ENCODE results near the gene TAF11.
A peak's percentile ranks its signal among the peaks of the same experiment; 100 is the strongest.
"Not testable (repeated sequence)": the region's sequence is repeated elsewhere in the genome, so short reads cannot be mapped to it uniquely, and the experiment has no call there.

The TAF11 gene

DNA sequence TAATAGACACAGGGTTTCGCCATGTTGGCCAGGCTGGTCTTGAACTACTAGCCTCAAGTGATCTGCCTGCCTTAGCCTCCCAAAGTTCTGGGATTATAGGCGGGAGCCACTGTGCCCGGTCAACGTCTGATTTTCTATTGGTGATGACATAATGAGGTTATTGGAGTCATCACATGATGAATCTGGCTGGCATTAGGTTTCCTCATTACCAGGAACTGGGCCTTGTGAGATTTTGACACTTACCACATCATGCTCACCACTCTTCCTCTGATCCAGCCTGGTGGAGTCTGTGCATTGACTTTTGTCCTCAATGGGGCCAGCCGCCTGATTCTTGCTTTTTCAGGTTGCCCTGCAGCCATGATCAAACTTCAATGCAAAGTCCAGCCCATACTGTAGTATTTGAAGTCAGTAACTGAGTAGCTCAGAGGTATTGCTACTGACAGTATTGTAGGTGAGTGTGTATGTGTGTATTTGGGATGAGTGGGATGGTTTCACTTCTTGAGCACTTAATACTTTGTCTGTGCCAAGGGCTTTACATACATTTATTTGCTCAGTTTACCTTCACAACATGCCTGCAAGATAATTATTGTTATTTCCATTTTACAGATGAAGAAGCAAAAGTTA lies 17.3 kb upstream of the TAF11 start:
- no peak for DNase-seq (ENCODE audit: low spot score)

DNA sequence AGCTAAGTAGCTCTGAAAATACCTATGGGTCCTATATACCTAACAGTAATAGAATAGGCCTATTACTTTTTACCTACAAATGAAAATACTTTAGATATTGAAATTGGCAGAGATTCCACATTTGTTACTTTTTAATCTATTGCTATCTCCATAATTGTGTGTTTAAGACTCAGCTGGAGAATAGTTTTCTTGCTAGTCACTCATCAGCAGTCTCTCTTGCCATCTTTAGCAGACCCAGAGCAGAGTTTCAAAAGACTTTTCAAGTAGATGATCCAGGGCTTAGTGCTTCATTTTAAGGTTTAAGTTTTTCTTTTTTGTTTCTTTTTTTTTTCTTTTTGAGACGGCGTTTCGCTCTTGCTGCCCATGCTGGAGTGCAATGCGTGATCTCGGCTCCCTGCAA lies 14.1 kb upstream of the TAF11 start:
- no peak for DNase-seq (ENCODE audit: low spot score)

GRCh38 chr6:34900321-34901031 lies 12.6 kb upstream of the TAF11 start:
- no peak for DNase-seq (ENCODE audit: low spot score)

DNA sequence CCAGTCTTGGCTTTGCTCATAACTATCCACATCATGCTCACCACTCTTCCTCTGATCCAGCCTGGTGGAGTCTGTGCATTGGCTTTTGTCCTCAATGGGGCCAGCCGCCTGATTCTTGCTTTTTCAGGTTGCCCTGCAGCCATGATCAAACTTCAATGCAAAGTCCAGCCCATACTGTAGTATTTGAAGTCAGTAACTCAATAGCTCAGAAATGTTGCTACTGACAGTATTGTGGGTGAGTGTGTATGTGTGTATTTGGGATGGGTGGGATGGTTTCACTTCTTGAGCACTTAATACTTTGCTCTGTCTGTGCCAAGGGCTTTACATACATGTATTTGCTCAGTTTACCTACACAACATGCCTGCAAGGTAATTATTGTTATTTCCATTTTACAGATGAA lies 11.9 kb upstream of the TAF11 start:
- not testable (repeated sequence) for DNase-seq (ENCODE audit: low spot score)

- DNase-seq (ENCODE audit: low spot score): no peak
Observed at GRCh38 chr6:34897716-34898115, 9.9 kb upstream of the TAF11 start.

DNA sequence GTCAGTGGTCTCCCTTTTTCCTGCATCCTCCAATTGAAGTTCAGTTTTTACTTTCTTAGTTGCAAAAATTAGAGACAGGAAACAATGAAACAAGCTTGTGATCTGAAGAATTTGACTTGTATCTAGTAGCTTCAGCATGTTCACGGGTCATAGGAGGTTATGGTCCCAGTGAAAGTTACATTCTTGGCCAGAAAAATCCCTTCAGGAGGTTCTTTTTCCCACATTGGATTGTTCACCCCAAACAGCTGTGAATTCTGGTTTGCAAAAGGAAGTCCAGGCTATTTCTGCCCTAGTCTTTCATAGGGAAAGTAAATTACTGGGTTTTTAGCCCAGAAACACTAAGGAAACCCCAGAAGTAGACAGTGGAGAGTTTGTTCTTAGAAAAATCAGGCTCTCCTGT lies 9.3 kb upstream of the TAF11 start:
- DNase-seq (ENCODE audit: low spot score): no peak

DNA sequence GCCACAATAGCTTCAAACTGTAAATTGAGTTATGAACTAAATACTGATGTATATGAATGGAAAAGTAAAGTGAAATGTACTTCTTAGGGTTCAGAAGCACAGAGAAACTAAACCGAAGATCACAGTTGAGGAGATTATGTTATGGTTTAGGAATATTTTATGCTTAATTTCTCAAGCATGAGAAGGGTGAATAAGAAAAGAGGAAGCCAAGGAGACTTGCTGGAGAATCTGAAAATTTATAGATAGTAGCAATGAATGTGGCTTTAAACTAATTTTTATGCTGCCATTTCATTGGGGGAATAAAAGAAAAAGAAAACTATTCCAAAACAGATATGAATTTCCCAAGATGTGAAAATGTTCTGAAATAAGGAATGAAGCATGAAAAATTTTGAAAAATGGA lies 6.9 kb upstream of the TAF11 start:
- DNase-seq (ENCODE audit: low spot score): no peak

DNA sequence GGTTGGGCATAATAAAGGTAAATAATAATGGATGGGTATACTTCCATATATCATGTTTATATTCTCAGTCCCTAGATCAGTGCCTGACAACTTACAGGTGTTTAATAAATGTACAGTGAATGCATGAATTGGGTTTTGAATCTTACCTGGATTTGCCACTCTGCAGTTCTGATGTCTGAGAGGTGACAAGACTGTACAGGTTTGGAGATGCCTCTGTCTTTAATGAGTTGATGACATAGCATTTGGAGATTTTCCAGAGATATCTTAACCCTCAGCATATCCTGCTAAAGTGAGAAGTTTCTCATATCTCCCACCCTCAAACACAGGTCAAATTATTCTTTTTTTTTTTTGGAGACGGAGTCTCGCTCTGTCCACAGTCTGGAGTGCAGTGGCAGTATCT lies 3.5 kb upstream of the TAF11 start:
- no peak for DNase-seq (ENCODE audit: low spot score)

DNA sequence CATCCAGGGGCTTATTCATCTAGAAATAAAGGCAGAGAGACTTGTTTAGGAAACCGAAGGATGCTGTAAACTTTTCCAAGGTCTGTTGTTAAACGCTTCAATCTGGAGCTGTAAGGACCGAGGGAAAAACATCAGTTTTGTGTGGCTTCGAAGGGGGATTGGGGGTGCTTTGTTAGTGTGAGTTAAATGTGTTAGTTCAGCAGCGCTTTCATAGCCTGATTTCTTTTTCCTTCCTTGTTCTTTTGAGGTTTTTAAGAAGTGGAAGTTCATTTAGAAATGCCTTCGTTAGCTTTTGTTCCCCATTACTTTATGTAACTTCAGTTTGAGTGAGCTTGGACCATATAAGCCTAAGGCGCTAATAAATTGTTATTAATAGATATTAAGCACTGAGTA lies 2.7 kb upstream of the TAF11 start:
- no peak for DNase-seq (ENCODE audit: low spot score)

DNA sequence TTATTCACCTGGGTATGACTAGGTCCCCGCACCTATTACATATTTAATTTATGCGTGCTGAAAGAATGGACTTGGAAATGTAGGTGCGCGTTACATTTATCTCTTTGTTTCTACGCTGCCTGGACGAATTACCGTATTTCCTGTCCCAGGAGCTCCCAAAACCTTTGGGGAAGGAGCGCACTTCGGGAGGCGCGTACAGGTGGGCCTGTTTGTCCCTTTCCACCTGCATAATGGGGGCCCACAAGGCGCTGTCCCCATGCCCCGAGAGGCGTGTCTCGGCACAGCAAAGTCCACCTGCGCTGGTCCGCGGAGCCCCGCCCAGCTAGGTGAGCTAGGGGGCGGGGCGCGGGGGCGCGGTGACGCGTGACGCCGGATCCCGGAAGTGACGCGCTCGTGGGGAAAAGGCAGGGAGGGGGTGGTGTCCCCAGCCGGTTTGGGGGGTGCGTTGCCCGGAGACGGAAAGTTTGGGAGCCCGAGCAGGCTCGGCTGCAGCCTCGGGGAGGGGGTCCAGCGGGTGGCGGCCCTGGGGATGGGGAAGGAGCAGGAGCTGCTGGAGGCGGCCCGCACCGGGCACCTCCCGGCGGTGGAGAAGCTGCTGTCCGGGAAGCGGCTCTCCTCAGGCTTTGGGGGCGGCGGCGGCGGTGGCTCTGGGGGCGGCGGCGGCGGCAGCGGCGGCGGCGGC lies 1.2 kb upstream of the TAF11 start, which contains the start of gene ANKS1A:
Gene ANKS1A, plus strand, starts transcription at position 382 of the 682 bp plus-strand sequence. Its CDS starts 148 bp downstream, at position 530.
- peak; percentile 90 for DNase-seq (ENCODE audit: low spot score)

GRCh38 chr6:34888514-34888856 lies 643 bp upstream of the TAF11 start:
- DNase-seq (ENCODE audit: low spot score): peak; percentile 54

- DNase-seq (ENCODE audit: low spot score): not testable (repeated sequence)
Observed at GRCh38 chr6:34885837-34886236, 2.0 kb downstream of the TAF11 start.

DNA sequence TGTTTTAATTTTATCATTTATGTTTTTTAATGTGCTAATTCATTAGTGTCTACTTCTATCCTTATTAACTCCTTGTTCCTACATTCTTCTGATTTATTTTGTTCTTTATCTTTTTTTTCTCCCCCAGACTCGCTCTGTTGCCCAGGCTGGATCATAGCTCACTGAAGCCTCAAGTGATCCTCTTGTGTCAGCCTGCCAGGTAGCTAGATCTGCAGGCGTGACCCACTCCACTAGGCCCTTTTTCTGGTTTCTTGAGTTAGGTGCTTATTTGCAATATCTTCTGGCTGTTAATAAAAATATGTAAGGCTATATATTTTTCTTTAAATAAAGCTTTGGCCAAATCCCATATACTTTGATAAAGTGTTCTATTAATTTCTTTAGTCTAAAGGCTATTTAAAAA lies 2.8 kb downstream of the TAF11 start:
- no peak for DNase-seq (ENCODE audit: low spot score)

DNA sequence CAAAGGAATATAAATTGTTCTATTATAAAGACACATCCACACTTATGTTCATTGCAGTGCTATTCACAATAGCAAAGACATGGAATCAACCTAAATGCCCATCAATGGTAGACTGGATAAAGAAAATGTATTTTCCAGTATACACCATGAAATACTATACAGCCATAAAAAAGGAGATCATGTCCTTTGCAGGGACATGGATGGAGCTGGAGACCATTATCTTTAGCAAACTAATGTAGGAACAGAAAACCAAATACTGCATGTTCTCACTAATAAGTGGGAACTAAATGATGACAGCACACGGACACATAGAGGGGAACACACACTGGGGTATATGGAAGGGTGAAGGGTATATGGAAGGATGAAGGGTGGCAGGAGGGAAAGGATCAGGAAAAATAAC lies 3.8 kb downstream of the TAF11 start:
- DNase-seq (ENCODE audit: low spot score): not testable (repeated sequence)

- no peak for DNase-seq (ENCODE audit: low spot score)
Observed at GRCh38 chr6:34877869-34878485, 9.9 kb downstream of the TAF11 start.

GRCh38 chr6:34877259-34877658 lies 10.6 kb downstream of the TAF11 start:
- DNase-seq (ENCODE audit: low spot score): no peak

DNA sequence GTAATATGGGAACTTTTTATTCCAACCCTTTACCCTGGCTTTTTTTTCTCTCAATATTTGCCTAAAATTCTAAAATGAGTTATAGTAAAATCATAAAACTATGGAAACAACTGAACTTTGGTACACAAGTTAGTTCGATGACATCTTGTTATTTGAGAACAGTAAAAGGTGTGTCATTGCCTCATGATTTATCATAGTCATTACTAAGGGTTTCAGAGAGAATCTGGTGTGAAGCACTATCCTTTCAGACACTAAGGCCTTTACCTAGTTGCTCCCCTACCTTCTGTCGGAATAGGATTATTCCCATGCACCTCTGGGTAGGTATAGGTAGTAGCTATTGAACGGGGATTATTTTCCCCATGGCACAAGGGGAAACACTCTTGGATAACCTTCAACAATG lies 11.4 kb downstream of the TAF11 start:
- no peak for DNase-seq (ENCODE audit: low spot score)

DNA sequence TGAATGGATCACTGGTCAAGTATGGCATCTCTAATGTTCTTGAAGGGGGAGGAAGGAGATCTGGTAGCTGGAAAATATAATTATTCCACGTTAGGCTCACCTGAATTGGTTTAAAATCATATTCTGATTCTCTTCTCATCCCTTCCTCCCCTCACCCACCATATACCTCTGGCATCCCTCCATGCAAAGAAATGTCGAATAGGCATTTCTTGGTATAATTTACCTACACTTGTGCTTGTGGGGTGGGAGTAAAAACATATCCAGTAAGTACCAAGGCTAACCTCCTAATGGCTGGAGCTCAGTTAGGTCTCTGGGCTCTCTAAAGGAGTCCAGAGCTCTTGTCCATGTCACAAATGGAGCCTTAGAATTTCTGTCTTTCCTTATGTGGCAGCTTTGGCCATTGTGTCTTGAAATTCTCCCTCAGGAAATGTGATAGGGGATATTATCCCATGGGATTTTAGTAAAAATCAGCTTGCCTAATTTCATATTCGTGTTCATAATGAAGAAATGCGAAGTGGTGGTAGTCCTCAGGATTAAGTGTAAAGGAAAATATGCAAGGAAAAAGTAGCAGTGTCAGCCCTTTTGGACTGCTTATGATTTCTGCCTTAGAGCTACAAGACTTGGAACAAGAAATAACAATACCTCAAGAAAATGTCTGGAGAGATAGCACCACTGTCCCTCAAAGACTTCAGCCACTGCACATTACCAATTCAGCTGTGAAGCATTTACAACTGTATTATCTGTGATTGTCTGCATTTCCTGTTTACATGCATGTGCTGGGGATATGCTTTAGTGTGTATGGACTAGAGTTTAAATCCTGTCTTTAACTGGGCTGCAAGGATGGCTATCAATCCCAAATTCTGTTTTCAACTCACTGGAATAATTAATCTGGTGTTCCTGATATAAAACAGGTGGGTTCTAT lies 12.3 kb downstream of the TAF11 start:
- DNase-seq (ENCODE audit: low spot score): no peak

- DNase-seq (ENCODE audit: low spot score): no peak
Observed at GRCh38 chr6:34872332-34872731, 15.5 kb downstream of the TAF11 start.

DNA sequence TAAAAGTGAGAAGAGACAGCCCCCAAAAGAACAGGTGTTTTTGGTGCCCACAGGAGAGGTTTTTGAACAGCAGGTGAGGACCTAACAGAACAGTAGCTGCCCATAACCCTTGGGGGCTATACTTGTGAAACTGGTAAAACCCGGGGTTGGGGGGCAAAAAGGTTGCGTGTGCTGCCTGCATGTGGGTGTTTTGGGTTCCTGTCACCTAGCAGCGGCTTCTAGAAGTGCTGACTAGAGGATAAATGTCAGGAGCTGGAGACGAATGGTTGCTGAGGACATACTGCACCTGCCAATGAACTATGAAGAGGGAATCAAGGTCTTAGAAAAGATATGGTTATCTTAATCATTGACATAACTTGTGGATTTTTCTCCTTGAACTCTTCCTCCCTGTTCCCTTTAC lies 16.0 kb downstream of the TAF11 start:
- no peak for DNase-seq (ENCODE audit: low spot score)

DNA sequence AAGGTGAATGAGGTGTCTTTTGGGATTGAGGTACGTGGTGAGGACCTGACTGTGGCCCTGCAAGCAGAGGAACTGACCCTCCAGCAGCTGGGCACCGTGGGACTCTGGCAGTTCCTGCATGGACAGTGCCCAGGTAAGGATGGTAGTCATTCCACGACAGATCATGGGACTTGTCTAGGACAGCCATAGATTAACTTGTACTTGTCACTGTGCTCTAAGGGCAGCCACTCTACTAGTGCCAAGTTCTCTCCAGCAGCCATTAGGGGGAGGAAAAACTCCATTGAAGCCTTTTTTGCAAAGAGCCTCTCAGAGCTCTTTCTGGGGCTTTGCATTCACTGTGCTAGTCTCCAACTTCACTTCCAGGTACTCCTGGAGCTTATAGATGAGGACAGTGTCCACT lies 20.4 kb downstream of the TAF11 start:
- no peak for DNase-seq (ENCODE audit: low spot score)

DNA sequence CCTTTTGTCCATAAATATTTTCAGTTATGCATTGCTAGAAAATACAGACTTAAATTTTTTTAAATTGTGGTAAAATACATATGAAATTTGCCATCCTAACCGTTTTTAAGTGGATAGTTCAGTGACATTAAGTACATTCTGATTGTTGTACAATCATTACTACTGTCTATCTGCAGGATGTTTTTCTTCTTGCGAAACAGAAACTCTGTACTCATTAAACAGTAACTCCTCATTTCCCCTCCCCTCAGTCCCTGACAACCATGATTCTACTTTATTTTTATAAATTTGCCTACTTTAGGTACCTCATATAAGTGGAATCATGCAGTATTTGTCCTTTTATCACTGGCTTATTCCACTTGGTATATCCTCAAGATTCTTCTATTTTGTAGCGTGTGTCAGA lies 21.3 kb downstream of the TAF11 start:
- DNase-seq (ENCODE audit: low spot score): no peak

All from hematopoietic multipotent progenitor cell treated with erythropoietin and hydrocortisone succinate and interleukin-3 and kit ligand, for 17 days (in vitro differentiated cells).